Mononuclear cell (primary cell): ENCODE data around the gene MTCL1. TPM values are rescaled to one million over a fixed set of nuclear protein-coding genes. Genes with fewer than 3 reads are reported as not detected.

Experiments
- H3K27me3 ChIP-seq: 2 replicates; pipeline ENCODE4 v1.6.0; 2011; ENCODE audit warnings: low read length, control low read depth; ENCODE audit not compliant: insufficient read depth
- H3K4me1 ChIP-seq: 2 replicates; pipeline ENCODE4 v1.5.1; 2011; ENCODE audit warnings: mild to moderate bottlenecking, low read length, control low read depth; ENCODE audit not compliant: insufficient read depth
- H3K4me3 ChIP-seq: 2 replicates; pipeline ENCODE4 v1.5.1; 2011; ENCODE audit warnings: mild to moderate bottlenecking, low read length, moderate library complexity
- H3K9me3 ChIP-seq: 2 replicates; pipeline ENCODE4 v1.5.1; 2011; ENCODE audit warnings: low read depth, mild to moderate bottlenecking, control low read depth, low read length
- total RNA-seq: library from RNA; depleted of rRNA; stranded (reverse); fragments of >200 nt; gene quantifications from one replicate; pipeline ENCODE4 v1.2.3, GENCODE V29; 2012

The MTCL1 gene
- total RNA-seq, 1 donor = 0.63 TPM

DNA sequence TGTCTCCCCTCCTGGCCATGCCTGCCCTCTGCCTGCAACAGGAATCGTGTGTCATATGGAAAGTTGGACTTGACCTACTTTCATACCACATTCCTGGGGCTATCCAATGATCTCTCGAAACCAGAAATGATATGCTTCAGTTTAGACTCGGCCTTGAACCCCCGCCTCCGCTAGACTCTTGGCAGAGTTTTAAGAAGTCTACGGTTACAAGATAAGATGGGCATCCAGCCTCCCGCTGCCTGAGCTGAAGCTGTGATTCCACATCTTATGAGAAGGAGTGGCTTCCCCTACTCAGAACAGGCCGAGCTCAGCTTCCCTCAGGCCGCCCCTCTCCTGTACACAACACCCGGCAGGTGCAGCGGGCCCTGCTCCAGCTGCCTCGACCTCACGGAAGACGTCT lies 73.9 kb downstream of the MTCL1 start:
- Histone ChIP-seq H3K4me1 (no peaks in the 10 kb centered on the region), H3K27me3 (no peaks in the 10 kb centered on the region), H3K9me3 (no peaks in the 10 kb centered on the region), H3K4me3 (no peak overlapping the region)

DNA sequence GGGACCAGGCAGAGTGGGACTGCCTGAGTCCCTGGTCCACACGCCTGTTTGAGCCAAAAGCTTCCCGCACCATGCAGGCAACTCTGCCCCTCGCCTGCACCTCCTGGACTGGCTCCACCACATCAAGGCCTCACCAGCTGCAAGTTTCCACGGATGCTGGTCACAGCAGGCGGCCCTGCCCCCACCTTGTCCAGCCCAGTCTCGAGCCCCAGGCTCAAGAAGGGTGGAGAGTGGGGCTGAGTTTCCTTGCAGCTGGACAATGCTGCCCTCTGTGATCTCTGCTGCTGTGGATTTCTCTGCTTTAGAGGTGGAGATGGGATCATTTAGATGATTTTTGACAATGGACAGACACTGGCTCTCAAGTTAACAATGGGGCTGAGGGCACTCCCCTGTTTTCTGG lies 74.9 kb downstream of the MTCL1 start:
- no peak overlapping the region for H3K4me3 ChIP-seq
- H3K9me3 ChIP-seq = no peaks in the 10 kb centered on the region
- H3K27me3 ChIP-seq = no peaks in the 10 kb centered on the region
- H3K4me1 ChIP-seq = no peaks in the 10 kb centered on the region

DNA sequence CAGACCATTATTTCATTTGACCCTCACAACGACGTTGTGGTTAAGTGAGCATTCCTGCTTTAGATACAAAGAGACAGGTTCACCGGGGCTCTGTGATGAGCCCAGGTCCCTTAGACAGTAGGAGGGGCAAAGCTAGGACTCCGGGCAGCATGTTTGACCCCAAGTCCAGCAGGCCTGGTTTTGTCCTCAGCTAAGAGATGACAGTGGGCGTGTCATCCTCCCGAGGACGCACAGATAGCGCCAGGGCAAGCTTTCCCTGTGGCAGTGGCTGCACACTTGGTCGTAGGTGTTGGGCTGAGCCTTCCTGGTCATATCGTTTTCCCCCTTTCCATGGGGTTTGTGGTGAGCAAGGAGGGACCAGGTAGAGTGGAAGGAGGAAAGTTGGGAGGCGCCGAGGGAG lies 76.3 kb downstream of the MTCL1 start:
- Histone ChIP-seq H3K4me3 (no peak overlapping the region), H3K9me3 (no peaks in the 10 kb centered on the region), H3K27me3 (no peaks in the 10 kb centered on the region), H3K4me1 (peaks cover under 1% of the 10 kb centered on the region)

GRCh38 chr18:8783335-8783993 lies 78.1 kb downstream of the MTCL1 start:
- Histone ChIP-seq H3K9me3 (no peaks in the 10 kb centered on the region), H3K27me3 (no peaks in the 10 kb centered on the region), H3K4me1 (peaks cover 5% of the 10 kb centered on the region), H3K4me3 (no peak overlapping the region)

GRCh38 chr18:8783994-8784530 lies 78.7 kb downstream of the MTCL1 start:
- Histone ChIP-seq H3K27me3 (no peaks in the 10 kb centered on the region), H3K4me3 (no peak overlapping the region), H3K4me1 (peaks cover 5% of the 10 kb centered on the region), H3K9me3 (no peaks in the 10 kb centered on the region)

DNA sequence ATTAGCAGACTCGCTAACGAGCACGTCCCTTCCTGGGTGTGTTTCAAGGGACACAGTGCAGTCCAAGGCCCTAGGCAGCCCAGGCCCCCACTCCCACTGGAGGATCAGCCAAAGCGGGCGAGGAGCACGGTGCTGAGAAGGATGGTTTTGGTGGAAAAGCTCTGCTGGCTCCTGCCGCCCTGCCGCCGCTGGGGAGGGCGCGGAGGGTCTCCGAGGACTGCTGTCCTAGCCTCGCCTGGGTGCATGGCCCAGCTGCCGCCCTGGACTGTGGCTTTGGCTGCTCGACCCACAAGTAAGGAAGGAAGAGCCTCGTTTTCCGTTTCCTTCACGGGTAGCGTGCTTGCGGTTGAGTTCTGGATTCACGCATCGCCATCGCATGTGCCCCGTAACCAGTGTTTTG lies 79.9 kb downstream of the MTCL1 start:
- H3K27me3 ChIP-seq = no peaks in the 10 kb centered on the region
- H3K4me1 ChIP-seq = peaks cover 5% of the 10 kb centered on the region
- H3K4me3 ChIP-seq = no peak overlapping the region
- H3K9me3 ChIP-seq = no peaks in the 10 kb centered on the region

GRCh38 chr18:8785855-8786482 lies 80.6 kb downstream of the MTCL1 start:
- H3K4me3 ChIP-seq = no peak overlapping the region
- no peaks in the 10 kb centered on the region for H3K27me3 ChIP-seq
- H3K4me1 ChIP-seq = peaks cover 5% of the 10 kb centered on the region
- H3K9me3 ChIP-seq = no peaks in the 10 kb centered on the region

- no peaks in the 10 kb centered on the region for H3K27me3 ChIP-seq
- H3K4me1 ChIP-seq = peaks cover 5% of the 10 kb centered on the region
- H3K9me3 ChIP-seq = no peaks in the 10 kb centered on the region
- H3K4me3 ChIP-seq = no peak overlapping the region
These were observed 81.4 kb downstream of the MTCL1 start for GRCh38 chr18:8786483-8787370.

- peaks cover 5% of the 10 kb centered on the region for H3K4me1 ChIP-seq
- no peak overlapping the region for H3K4me3 ChIP-seq
- H3K27me3 ChIP-seq = no peaks in the 10 kb centered on the region
- no peaks in the 10 kb centered on the region for H3K9me3 ChIP-seq
These were observed 82.0 kb downstream of the MTCL1 start for GRCh38 chr18:8787371-8787670.

DNA sequence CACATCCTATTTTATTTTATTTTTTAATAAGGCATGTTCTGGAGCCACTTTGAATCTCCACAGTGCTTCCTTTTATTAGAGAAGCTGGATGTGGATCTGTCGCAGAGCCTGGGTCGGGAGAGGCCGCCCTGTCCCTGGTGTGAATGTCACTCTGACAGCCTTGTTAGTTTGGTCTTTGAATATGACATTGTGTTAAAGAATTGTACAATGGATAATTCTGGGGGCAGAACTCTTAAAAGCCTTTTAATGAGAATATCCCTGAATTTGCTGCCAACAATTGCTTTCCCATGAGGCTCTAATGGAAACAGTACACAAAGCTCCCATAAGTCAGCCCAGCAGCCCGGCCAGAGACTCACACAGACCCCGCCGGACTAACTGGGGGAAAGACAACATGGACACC lies 82.4 kb downstream of the MTCL1 start:
- Histone ChIP-seq H3K27me3 (no peaks in the 10 kb centered on the region), H3K4me1 (peaks cover 5% of the 10 kb centered on the region), H3K4me3 (no peak overlapping the region), H3K9me3 (no peaks in the 10 kb centered on the region)

- Histone ChIP-seq H3K9me3 (no peaks in the 10 kb centered on the region), H3K4me1 (peaks cover 5% of the 10 kb centered on the region), H3K4me3 (no peak overlapping the region), H3K27me3 (no peaks in the 10 kb centered on the region)
These were observed 83.4 kb downstream of the MTCL1 start for GRCh38 chr18:8788503-8789429.

- peaks cover 5% of the 10 kb centered on the region for H3K4me1 ChIP-seq
- no peaks in the 10 kb centered on the region for H3K27me3 ChIP-seq
- H3K4me3 ChIP-seq = no peak overlapping the region
- no peaks in the 10 kb centered on the region for H3K9me3 ChIP-seq
These were observed 85.9 kb downstream of the MTCL1 start for GRCh38 chr18:8791171-8791651.

GRCh38 chr18:8792688-8793316 lies 87.4 kb downstream of the MTCL1 start:
- H3K4me3 ChIP-seq = no peak overlapping the region
- H3K27me3 ChIP-seq = no peaks in the 10 kb centered on the region
- H3K9me3 ChIP-seq = no peaks in the 10 kb centered on the region
- no peaks in the 10 kb centered on the region for H3K4me1 ChIP-seq
